ENCODE data around the gene PMS1. TPM values are rescaled to one million over a fixed set of nuclear protein-coding genes. Genes with fewer than 3 reads are reported as not detected.

The PMS1 gene
- total and polyA plus RNA-seq, 2 donors from 2014 or later = 6.9 to 23.5 TPM

DNA sequence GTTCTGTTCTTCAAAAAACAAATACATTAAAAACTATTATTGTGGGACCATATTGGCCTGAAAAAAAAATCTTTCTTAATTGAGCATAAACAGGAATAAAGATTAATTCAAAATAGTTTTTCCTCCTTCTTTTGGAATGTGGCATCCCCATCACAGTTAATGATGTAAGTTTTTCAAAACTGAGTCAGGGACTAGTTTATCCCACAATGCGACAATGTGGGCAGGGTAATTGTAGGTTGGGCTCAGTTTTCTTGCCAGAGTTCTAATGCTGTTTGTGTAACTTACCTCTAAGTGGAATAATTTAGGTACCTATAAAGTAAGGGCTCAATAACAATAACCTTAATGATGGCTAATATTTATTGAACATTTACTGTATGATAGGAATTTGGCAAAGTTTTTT lies 82.0 kb downstream of the PMS1 start:
- no peaks in the 10 kb centered on the region for H3K4me1 ChIP-seq (ENCODE audit: control insufficient read depth in 2 of 3, insufficient read depth in 2 of 3, low read depth in 1 of 3, low read length in 3 of 3)
- intact Hi-C loops (cut with DNase I) = no loop called here
- H3K27ac ChIP-seq (ENCODE audit: low read depth in 2 of 2, low read length in 2 of 2) = no peak overlapping the region

DNA sequence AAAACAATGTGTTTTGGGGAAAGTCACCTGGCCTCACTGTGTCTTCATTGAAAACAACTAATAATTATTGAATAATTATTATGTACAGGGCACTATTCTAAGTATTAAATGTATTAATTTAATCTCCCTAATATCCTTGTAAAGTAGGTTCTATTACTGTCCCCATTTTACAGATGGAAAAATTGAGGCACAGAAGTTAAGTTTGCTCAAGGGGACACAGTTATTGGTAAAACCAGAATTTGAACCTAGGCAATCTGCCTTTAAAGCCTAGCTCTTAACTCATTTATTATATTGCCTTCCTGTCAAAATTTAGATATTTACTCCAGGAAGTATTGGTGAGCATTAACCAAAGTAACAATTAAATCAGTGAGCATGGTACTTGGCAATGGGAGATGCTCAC lies 84.6 kb downstream of the PMS1 start:
- TF ChIP-seq, protein P1, sequence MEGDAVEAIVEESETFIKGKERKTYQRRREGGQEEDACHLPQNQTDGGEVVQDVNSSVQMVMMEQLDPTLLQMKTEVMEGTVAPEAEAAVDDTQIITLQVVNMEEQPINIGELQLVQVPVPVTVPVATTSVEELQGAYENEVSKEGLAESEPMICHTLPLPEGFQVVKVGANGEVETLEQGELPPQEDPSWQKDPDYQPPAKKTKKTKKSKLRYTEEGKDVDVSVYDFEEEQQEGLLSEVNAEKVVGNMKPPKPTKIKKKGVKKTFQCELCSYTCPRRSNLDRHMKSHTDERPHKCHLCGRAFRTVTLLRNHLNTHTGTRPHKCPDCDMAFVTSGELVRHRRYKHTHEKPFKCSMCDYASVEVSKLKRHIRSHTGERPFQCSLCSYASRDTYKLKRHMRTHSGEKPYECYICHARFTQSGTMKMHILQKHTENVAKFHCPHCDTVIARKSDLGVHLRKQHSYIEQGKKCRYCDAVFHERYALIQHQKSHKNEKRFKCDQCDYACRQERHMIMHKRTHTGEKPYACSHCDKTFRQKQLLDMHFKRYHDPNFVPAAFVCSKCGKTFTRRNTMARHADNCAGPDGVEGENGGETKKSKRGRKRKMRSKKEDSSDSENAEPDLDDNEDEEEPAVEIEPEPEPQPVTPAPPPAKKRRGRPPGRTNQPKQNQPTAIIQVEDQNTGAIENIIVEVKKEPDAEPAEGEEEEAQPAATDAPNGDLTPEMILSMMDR (IDR thresholded peaks at IDR 0.05; ENCODE audit: borderline replicate concordance, extremely low read depth, insufficient read depth) = no peak
- Histone ChIP-seq H3K36me3 (ENCODE audit: control insufficient read depth in 2 of 3, insufficient read depth in 3 of 3, low read length in 3 of 3) (no peaks in the 10 kb centered on the region), H3K9me3 (ENCODE audit: control insufficient read depth in 2 of 3, insufficient read depth in 1 of 3, low read length in 3 of 3) (no peaks in the 10 kb centered on the region), H3K9ac (ENCODE audit: low read length in 3 of 3) (no peak overlapping the region), H3K27me3 (ENCODE audit: control insufficient read depth, insufficient read depth, low read length) (no peaks in the 10 kb centered on the region), H3K4me1 (ENCODE audit: control insufficient read depth in 2 of 3, insufficient read depth in 2 of 3, low read depth in 1 of 3, low read length in 3 of 3) (no peaks in the 10 kb centered on the region), H3K27ac (ENCODE audit: low read depth in 2 of 2, low read length in 2 of 2) (no peak overlapping the region), H3K4me3 (ENCODE audit: low read length in 3 of 3) (no peak overlapping the region)
- intact Hi-C loops (cut with DNase I) = no loop called here
- FAIRE-seq (no peak), DNase-seq (no peak)

More for the DNA sequence above, 82.0 kb downstream of the PMS1 start:
- TF ChIP-seq, protein P1 (IDR thresholded peaks at IDR 0.05; ENCODE audit: borderline replicate concordance, extremely low read depth, insufficient read depth) = no peak
- Histone ChIP-seq H3K27me3 (ENCODE audit: control insufficient read depth, insufficient read depth, low read length) (no peaks in the 10 kb centered on the region), H3K36me3 (ENCODE audit: control insufficient read depth in 2 of 3, insufficient read depth in 3 of 3, low read length in 3 of 3) (no peaks in the 10 kb centered on the region), H3K9me3 (ENCODE audit: control insufficient read depth in 2 of 3, insufficient read depth in 1 of 3, low read length in 3 of 3) (no peaks in the 10 kb centered on the region), H3K4me3 (ENCODE audit: low read length in 3 of 3) (no peak overlapping the region), H3K9ac (ENCODE audit: low read length in 3 of 3) (no peak overlapping the region)
- DNase-seq = no peak
- FAIRE-seq = no peak

- FAIRE-seq = no peak
- H3K27me3 ChIP-seq (ENCODE audit: control insufficient read depth, insufficient read depth, low read length) = no peaks in the 10 kb centered on the region
- TF ChIP-seq, protein P1 (IDR thresholded peaks at IDR 0.05; ENCODE audit: borderline replicate concordance, extremely low read depth, insufficient read depth) = no peak
- no peak overlapping the region for H3K4me3 ChIP-seq (ENCODE audit: low read length in 3 of 3)
- no peak overlapping the region for H3K9ac ChIP-seq (ENCODE audit: low read length in 3 of 3)
- intact Hi-C loops (cut with DNase I) = no loop called here
- no peak for DNase-seq
- H3K27ac ChIP-seq (ENCODE audit: low read depth in 2 of 2, low read length in 2 of 2) = no peak overlapping the region
- H3K9me3 ChIP-seq (ENCODE audit: control insufficient read depth in 2 of 3, insufficient read depth in 1 of 3, low read length in 3 of 3) = no peaks in the 10 kb centered on the region
- no peaks in the 10 kb centered on the region for H3K4me1 ChIP-seq (ENCODE audit: control insufficient read depth in 2 of 3, insufficient read depth in 2 of 3, low read depth in 1 of 3, low read length in 3 of 3)
- no peaks in the 10 kb centered on the region for H3K36me3 ChIP-seq (ENCODE audit: control insufficient read depth in 2 of 3, insufficient read depth in 3 of 3, low read length in 3 of 3)
Observed at GRCh38 chr2:189870381-189871085, 86.3 kb downstream of the PMS1 start.

- Histone ChIP-seq H3K36me3 (ENCODE audit: control insufficient read depth in 2 of 3, insufficient read depth in 3 of 3, low read length in 3 of 3) (no peaks in the 10 kb centered on the region), H3K4me3 (ENCODE audit: low read length in 3 of 3) (no peak overlapping the region), H3K27me3 (ENCODE audit: control insufficient read depth, insufficient read depth, low read length) (no peaks in the 10 kb centered on the region), H3K9me3 (ENCODE audit: control insufficient read depth in 2 of 3, insufficient read depth in 1 of 3, low read length in 3 of 3) (no peaks in the 10 kb centered on the region), H3K4me1 (ENCODE audit: control insufficient read depth in 2 of 3, insufficient read depth in 2 of 3, low read depth in 1 of 3, low read length in 3 of 3) (no peaks in the 10 kb centered on the region), H3K27ac (ENCODE audit: low read depth in 2 of 2, low read length in 2 of 2) (no peak overlapping the region), H3K9ac (ENCODE audit: low read length in 3 of 3) (no peak overlapping the region)
- intact Hi-C loops (cut with DNase I) = no loop called here
- TF ChIP-seq, protein P1 (IDR thresholded peaks at IDR 0.05; ENCODE audit: borderline replicate concordance, extremely low read depth, insufficient read depth) = no peak
- no peak for FAIRE-seq
- no peak for DNase-seq
Observed at GRCh38 chr2:189873696-189874095, 89.4 kb downstream of the PMS1 start.
